Bronchial epithelial cell (primary cell): ENCODE measurements around the gene DYSF. TPM values are rescaled to one million over a fixed set of nuclear protein-coding genes. Genes with fewer than 3 reads are reported as not detected.
A peak's percentile ranks its signal among the peaks of the same experiment; 100 is the strongest.

Experiments used
- DNase-seq: peaks from one replicate; pipeline ENCODE4 v3.0.0-alpha.2; 2010; ENCODE audit warnings: low read depth
- FAIRE-seq: peaks from 2 replicates; lab custom pipeline; 2011; peaks lifted over from hg19 to GRCh38; lab: Jason Lieb, UNC
- H3K27me3 ChIP-seq: 2 replicates; pipeline ENCODE4 v1.5.1; 2011; ENCODE audit warnings: low read length; ENCODE audit not compliant: control insufficient read depth, insufficient read depth
- H3K36me3 ChIP-seq: 2 replicates; pipeline ENCODE4 v1.5.1; 2011; ENCODE audit warnings: low read length; ENCODE audit not compliant: control insufficient read depth, insufficient read depth
- H3K4me3 ChIP-seq: 2 replicates; pipeline ENCODE4 v1.5.1; 2011; ENCODE audit warnings: mild to moderate bottlenecking, low read depth, low read length, control low read depth
- total RNA-seq: library from RNA; depleted of rRNA; stranded (reverse); fragments of >200 nt; gene quantifications from 2 replicates; pipeline ENCODE4 v1.2.1, GENCODE V29; 2014
- TF ChIP-seq, protein P1 (sequence below): IDR thresholded peaks from 2 replicates; pipeline ENCODE4 v1.5.1; 2011; ENCODE audit warnings: mild to moderate bottlenecking, moderate library complexity, low read length, control low read depth, inconsistent platforms; ENCODE audit not compliant: insufficient read depth, severe bottlenecking

Gene DYSF
- total RNA-seq, 1 donor from 2014 or later, result under 0.01 TPM

DNA sequence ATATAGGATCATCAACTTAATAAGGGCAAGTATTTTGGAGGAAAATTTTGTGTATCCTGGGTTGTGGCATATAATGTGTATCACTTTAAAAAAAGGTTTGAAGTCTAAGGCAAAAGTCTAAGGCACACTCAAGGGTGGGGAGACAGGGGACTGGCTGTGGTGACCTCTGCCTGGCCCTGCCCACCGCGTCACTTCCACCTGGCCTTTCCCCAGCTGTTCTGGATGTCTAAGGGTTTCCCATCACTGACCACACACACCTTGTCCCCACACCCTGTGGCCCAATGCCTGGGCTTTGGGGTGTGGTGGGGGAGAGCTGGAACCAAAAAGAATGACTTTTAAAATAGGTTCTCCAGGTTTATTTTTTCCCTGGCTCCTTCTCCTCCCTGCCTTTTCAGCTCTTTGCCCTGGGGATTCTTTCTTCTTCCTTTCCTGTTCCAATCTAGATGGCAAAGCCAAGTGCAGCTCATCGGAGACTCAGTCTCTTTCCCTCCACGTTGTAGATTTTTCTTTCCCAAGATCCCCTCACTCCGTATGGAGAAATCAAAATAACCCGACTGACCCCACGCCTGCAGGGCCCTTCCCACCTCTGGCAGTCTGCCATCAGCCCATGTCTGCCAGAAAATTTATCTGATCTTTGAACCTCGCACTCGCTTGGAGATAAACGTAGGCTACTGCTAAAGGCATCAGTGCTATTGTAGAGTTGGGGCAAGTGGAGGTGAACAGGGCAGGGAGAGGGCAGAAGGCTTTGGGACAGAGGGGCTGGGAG is 257.2 kb downstream of the DYSF start:
- Histone ChIP-seq H3K36me3 (no peaks in the 10 kb centered on the region), H3K4me3 (no peak overlapping the region), H3K27me3 (peaks cover 7% of the 10 kb centered on the region)
- FAIRE-seq (no peak), DNase-seq (no peak)
- TF ChIP-seq, protein P1, sequence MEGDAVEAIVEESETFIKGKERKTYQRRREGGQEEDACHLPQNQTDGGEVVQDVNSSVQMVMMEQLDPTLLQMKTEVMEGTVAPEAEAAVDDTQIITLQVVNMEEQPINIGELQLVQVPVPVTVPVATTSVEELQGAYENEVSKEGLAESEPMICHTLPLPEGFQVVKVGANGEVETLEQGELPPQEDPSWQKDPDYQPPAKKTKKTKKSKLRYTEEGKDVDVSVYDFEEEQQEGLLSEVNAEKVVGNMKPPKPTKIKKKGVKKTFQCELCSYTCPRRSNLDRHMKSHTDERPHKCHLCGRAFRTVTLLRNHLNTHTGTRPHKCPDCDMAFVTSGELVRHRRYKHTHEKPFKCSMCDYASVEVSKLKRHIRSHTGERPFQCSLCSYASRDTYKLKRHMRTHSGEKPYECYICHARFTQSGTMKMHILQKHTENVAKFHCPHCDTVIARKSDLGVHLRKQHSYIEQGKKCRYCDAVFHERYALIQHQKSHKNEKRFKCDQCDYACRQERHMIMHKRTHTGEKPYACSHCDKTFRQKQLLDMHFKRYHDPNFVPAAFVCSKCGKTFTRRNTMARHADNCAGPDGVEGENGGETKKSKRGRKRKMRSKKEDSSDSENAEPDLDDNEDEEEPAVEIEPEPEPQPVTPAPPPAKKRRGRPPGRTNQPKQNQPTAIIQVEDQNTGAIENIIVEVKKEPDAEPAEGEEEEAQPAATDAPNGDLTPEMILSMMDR, result no peak

DNA sequence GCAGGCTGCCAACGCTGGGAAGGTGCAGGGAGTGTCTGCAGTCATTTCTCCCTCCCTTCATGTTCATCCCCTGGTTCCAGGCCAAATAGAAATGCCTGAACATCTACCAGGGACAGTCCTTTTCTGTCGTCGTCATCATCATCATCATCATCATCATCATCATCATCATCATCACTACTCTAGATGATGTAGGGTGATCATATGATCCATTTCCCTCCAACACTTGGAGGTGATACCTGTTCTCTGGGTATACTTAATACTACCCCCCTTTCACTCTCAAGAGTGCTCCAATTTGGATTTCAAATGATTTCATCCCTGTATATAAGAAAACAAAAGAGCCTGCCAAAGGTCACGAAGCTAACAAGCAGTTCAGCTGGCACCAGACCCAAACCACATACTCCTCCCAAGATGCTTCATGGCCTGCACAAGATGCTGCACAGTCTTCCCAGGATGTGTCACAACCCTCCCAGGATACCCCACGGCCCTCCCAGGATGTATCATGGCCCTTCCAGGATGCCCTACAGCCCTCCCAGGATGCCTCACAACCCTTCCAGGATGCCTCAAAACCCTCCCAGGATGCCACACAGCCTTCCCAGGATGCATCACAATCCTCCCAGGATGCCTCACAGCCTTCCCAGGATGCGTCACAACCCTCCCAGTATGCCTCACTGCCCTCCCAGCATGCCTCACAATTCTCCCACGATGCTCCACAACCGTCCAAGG is 257.9 kb downstream of the DYSF start:
- H3K27me3 ChIP-seq, result peaks cover 7% of the 10 kb centered on the region
- DNase-seq (no peak), FAIRE-seq (peak; percentile 18)
- TF ChIP-seq, protein P1, result no peak
- H3K36me3 ChIP-seq, result no peaks in the 10 kb centered on the region
- H3K4me3 ChIP-seq, result no peak overlapping the region

DNA sequence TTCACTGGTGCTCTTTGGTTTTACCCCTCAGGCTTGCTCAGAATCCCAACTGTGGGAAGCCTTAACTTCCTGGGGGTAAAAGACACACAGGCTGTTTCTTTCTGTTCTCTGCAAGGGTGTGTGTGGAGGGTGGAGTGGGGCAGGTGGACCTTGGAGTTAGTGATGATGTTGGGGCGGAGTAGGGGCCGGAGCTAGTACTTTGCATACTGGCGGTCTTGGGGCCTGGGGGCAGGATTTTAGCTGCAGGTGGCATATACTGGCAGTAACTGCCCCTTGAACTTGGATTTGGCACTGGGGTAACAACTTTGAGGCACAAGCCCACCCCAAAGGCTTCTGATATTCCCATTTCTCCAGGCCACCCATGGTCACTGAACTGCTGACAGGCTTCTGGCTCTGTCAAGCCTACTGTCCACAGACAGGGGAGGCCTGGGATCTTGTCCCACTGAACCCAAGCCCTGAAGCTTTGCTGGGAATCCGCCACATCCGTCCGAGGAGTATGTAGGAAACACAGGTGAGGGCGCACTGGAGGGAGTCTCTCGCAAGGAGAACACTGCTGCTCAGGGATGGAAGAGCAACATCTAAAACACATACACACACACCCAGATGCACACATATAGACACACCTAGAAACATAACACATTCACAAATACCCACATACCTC is 258.9 kb downstream of the DYSF start:
- TF ChIP-seq, protein P1, result no peak
- FAIRE-seq (no peak), DNase-seq (no peak)
- Histone ChIP-seq H3K4me3 (no peak overlapping the region), H3K27me3 (peaks cover 2% of the 10 kb centered on the region), H3K36me3 (no peaks in the 10 kb centered on the region)

DNA sequence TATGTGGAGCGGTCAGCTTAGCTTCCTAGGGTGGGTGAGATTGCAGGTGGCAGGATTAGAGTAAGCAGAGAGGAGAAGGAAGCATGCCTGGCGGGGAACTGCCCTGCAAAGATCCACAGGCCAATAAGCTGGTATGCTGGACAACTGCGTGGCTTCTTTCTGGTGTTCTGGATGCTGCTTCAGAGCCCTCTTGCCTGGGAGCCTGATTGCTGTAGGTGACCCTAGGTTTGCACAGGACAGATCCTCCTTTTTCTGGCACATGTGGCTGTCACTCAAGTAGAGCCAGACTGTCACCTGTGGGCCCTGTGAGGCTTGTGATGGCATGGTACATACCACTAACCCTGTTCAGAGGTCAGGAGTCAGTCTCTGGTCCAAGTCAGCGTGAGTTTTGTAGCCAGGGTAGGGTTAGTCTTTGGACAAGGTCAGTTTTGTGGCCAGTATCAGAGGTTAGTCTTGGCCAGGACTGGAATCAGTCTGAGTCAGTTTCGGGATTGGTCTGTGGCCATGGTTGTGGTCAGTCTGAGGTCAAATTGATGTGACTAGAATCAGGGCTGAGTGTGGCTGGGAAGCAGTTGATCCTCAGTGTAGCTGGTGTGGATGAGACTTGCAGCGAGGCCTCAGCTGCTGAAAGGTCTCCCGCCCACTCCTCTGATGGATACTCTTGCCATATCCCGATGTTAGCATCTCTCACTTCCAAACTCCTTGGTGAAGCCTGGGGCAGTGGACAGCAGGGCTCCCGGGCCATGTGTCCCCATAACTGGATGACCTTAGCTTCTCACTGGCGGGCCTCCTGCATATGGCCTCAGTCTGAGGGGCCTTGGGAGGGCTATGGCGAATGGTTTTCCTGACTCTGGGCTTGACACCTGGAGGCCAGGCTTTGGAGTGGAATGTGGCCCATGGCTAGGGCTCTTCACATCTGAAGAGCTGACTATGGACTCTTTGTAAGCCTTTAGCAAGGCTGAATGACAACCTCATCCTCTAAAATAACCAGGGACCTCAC is 260.5 kb downstream of the DYSF start:
- Histone ChIP-seq H3K4me3 (no peak overlapping the region), H3K27me3 (peaks cover 4% of the 10 kb centered on the region), H3K36me3 (no peaks in the 10 kb centered on the region)
- TF ChIP-seq, protein P1, result no peak
- FAIRE-seq, result peak; percentile 50
- DNase-seq, result no peak

DNA sequence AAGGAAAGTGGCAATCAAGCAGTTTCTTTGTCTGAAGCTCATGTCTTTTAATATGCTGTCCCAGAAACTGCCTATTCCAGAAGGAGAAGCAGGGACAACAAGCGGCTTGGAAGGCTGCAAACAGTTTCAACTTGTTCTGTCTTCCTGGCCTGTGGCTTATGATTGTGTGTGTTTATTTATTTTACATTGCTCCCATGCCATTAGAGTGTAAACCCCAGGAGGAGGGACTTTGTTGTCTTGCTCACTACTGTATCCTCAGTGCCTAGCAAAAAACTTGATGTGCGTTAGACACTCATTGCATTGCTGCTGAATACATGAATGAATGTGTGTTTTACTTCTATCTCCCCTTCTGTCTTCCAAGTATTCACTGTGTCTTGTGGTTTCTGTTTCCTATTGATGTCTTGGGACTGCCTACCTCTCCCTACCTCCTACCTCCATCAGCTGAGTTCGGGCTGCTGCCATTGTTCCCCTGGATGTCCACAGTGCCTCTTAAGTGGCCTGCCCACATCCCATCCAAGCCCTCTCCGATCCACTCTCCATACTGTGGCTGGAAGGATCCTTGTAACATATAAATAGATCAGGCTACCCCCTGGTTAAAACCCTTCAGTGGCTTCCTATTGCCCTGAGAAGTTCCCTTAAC is 261.4 kb downstream of the DYSF start:
- no peak for FAIRE-seq
- TF ChIP-seq, protein P1, result no peak
- DNase-seq, result no peak
- Histone ChIP-seq H3K27me3 (peaks cover 4% of the 10 kb centered on the region), H3K36me3 (no peaks in the 10 kb centered on the region), H3K4me3 (no peak overlapping the region)
